GM12878 (cell line): Measurements from ENCODE around the gene ANKRD65. TPM values are rescaled to one million over a fixed set of nuclear protein-coding genes. Genes with fewer than 3 reads are reported as not detected.
A peak's percentile ranks its signal among the peaks of the same experiment; 100 is the strongest.

Experiments
- ATAC-seq: fragments of 200-7000 bp; cut with Tn5 transposase; 3 replicates; pipeline ENCODE4 v1.9.1; 2020; ENCODE audit warnings: mild to moderate bottlenecking, moderate library complexity
- BruUV-seq: library from RNA; stranded (reverse); fragments of 400-500 nt; replicated peaks from 2 replicates; lab custom pipeline; 2021; lab: Mats Ljungman, UMichigan
- CTCF ChIA-PET: fragments of 300-600 bp; sonication (Branson Sonifier 250); formaldehyde crosslinking; extraction: SDS; loops from one replicate; lab custom pipeline; 2021; ENCODE audit warnings: inconsistent platforms; lab: Yijun Ruan, JAX
- POLR2A ChIA-PET: fragments of 350-600 bp; formaldehyde crosslinking; extraction: SDS; loops from one replicate; lab custom pipeline; 2021; ENCODE audit warnings: inconsistent platforms; lab: Charles Lee
- RAD21 ChIA-PET: fragments of 300-600 bp; sonication (Branson Sonifier 250); formaldehyde crosslinking; loops from one replicate; lab custom pipeline; 2023; ENCODE audit warnings: antibody characterized with exemption; ENCODE audit not compliant: unreplicated experiment; lab: Charles Lee
- SMC1A ChIA-PET: fragments of 300-600 bp; sonication (Branson Sonifier 250); formaldehyde crosslinking; loops from one replicate; lab custom pipeline; 2023; ENCODE audit not compliant: unreplicated experiment, uncharacterized antibody; lab: Charles Lee
- DNase-seq: peaks from one replicate; pipeline ENCODE4 v3.0.0-alpha.2; 2011; ENCODE audit warnings: low read depth, low spot score
- FAIRE-seq: peaks from 3 replicates; lab custom pipeline; 2011; peaks lifted over from hg19 to GRCh38; lab: Jason Lieb, UNC
- H2AFZ ChIP-seq: 2 replicates; pipeline ENCODE4 v1.6.0; 2011; ENCODE audit warnings: low read depth, low read length, control low read depth; ENCODE audit not compliant: control insufficient read depth
- H3K27ac ChIP-seq: 2 replicates; pipeline ENCODE4 v1.5.1; 2011; ENCODE audit warnings: control low read depth; ENCODE audit not compliant: control insufficient read depth, insufficient read depth
- H3K27me3 ChIP-seq, 2 experiments: replicated peaks in 1 of 2; 2 replicates each; pipeline versions ENCODE4 v1.6.0 to v1.6.1; 2011; ENCODE audit warnings: low read length in 1 of 2; ENCODE audit not compliant: control insufficient read depth in 2 of 2, insufficient read depth in 2 of 2
- H3K36me3 ChIP-seq, 2 experiments: 2 replicates each; pipeline ENCODE4 v1.5.1; 2011; ENCODE audit warnings: low read length in 1 of 2; ENCODE audit not compliant: control insufficient read depth in 2 of 2, insufficient read depth in 2 of 2
- H3K4me1 ChIP-seq: 2 replicates; pipeline ENCODE4 v1.6.1; 2011; ENCODE audit warnings: mild to moderate bottlenecking, low read length, moderate library complexity, mixed read lengths; ENCODE audit not compliant: control insufficient read depth, insufficient read depth
- H3K4me2 ChIP-seq: 2 replicates; pipeline ENCODE4 v1.6.0; 2011; ENCODE audit warnings: control low read depth; ENCODE audit not compliant: control insufficient read depth, insufficient read depth
- H3K4me3 ChIP-seq: fragments of 200-600 bp; sonication (generic); 2 replicates; pipeline ENCODE4 v1.5.1; 2016
- H3K79me2 ChIP-seq: 2 replicates; pipeline ENCODE4 v1.6.0; 2011; ENCODE audit warnings: low read length; ENCODE audit not compliant: control insufficient read depth, insufficient read depth
- H3K9ac ChIP-seq: 2 replicates; pipeline ENCODE4 v1.8.0; 2011; ENCODE audit warnings: low read length, control low read depth, mixed read lengths; ENCODE audit not compliant: control insufficient read depth, insufficient read depth
- H3K9me3 ChIP-seq: replicated peaks from 3 replicates; pipeline ENCODE4 v1.5.1; 2011; ENCODE audit warnings: mild to moderate bottlenecking, low read length; ENCODE audit not compliant: control insufficient read depth, insufficient read depth
- H4K20me1 ChIP-seq: 2 replicates; pipeline ENCODE4 v1.6.0; 2011; ENCODE audit not compliant: control insufficient read depth, insufficient read depth
- MYC ChIP-seq: IDR thresholded peaks from 2 replicates; pipeline ENCODE4 v1.6.1; 2011; ENCODE audit warnings: mild to moderate bottlenecking, low read length, moderate library complexity, inconsistent platforms; ENCODE audit not compliant: insufficient read depth, insufficient replicate concordance, insufficient read length, severe bottlenecking
- PAX5 ChIP-seq: IDR thresholded peaks from 2 replicates; pipeline ENCODE4 v1.6.1; 2011; ENCODE audit warnings: low read depth, low read length, borderline replicate concordance
- PML ChIP-seq: IDR thresholded peaks from 2 replicates; pipeline ENCODE4 v1.6.1; 2012; ENCODE audit warnings: low read length, inconsistent platforms
- POLR2A ChIP-seq: IDR thresholded peaks from 2 replicates; pipeline ENCODE4 v1.6.1; 2011; ENCODE audit warnings: low read depth, mild to moderate bottlenecking, low read length
- POLR2AphosphoS5 ChIP-seq: IDR thresholded peaks from 2 replicates; pipeline ENCODE4 v1.6.1; 2011; ENCODE audit warnings: mild to moderate bottlenecking, low read length, inconsistent platforms
- SRF ChIP-seq, 2 experiments: IDR thresholded peaks; 2 replicates each; pipeline ENCODE4 v1.6.1; 2011; ENCODE audit warnings: low read depth in 2 of 2, low read length in 2 of 2, mild to moderate bottlenecking in 1 of 2, moderate library complexity in 1 of 2
- WGBS: methylation state at CpG from one replicate; pipeline ENCODE4 v1.1.6; 2016; ENCODE audit warnings: low lambda C conversion rate; ENCODE audit not compliant: insufficient replicate concordance, insufficient coverage; ENCODE audit errors: missing lambda C conversion rate; 5-methylcytosine and 5-hydroxymethylcytosine counted together
- in situ Hi-C: fragments of 300-500 bp; cut with MboI; formaldehyde crosslinking; loops from 9 replicates; pipeline ENCODE4 v1.14.3; 2018; ENCODE audit warnings: mixed read lengths
- intact Hi-C: fragments of 100-400 bp; cut with micrococcal nuclease; formaldehyde crosslinking; loops from one replicate; pipeline ENCODE4 v1.14.2; 2022; ENCODE audit not compliant: unreplicated experiment
- polyA plus RNA-seq, 11 experiments: library from polyadenylated mRNA; depleted of rRNA in 4 of 11; unstranded in 6 of 11; stranded (reverse) in 5 of 11; fragments of >200 nt; fragmentation: Nextera tagmentation in 4 of 11; fragmentation: Illumina TruSeq in 1 of 11; extraction: Ambion mirVana in 4 of 11; extraction: Trizol in 1 of 11; gene quantifications; 1 replicate in 1 of 11; 2 replicates in 10 of 11; pipeline versions ENCODE4 v1.2.1 to v1.2.3, GENCODE V29; 2011 to 2016; ENCODE audit warnings: inconsistent platforms in 2 of 11, missing spikeins in 2 of 11, low read depth in 1 of 11
- total RNA-seq, 4 experiments: library from RNA; depleted of rRNA in 3 of 4; stranded (reverse); fragments of >200 nt in 3 of 4; fragmentation: Illumina TruSeq in 1 of 4; extraction: Trizol in 1 of 4; gene quantifications; 2 replicates each; pipeline versions ENCODE4 v1.2.1 to v1.2.3, GENCODE V29; 2013 to 2021
- TF ChIP-seq, protein P1 (sequence below): fragments of 150-350 bp; IDR thresholded peaks from 2 replicates; pipeline ENCODE4 v1.6.1; 2016; ENCODE audit warnings: low read depth, low read length
- TF ChIP-seq, protein P2 (sequence below): fragments of 450-650 bp; IDR thresholded peaks from 2 replicates; pipeline ENCODE4 v1.6.1; 2017; ENCODE audit warnings: mild to moderate bottlenecking

Gene ANKRD65
- total and polyA plus RNA-seq, 10 of the 15 experiments (the other 5 are each of a cell fraction or from before 2014, with no cell fraction given) = 0.05 to 2.8 (median 0.37) TPM

GRCh38 chr1:1397839-1398523 is 23.1 kb downstream of the ANKRD65 start:
- FAIRE-seq (no peak), ATAC-seq (no peak), DNase-seq (no peak)
- ChIA-PET RAD21 (no interaction called here), SMC1A (interaction anchor here (1.0 to 1.4 kb wide), 2 partner anchors 11 to 107 kb away, joined by 3 read pairs; no protein-coding TSS in a partner anchor), CTCF (interaction anchor here (1.0 to 2.7 kb wide), 4 partner anchors 22 to 108 kb away, joined by 4 to 6 read pairs (median 4); no protein-coding TSS in a partner anchor), POLR2A (interaction anchor here (0.5 to 2.2 kb wide), 2 partner anchors 9 to 17 kb away, joined by 3 to 15 read pairs; partner anchors contain the start of gene MRPL20)
- Histone ChIP-seq H3K79me2 (peaks cover 58% of the 10 kb centered on the region), H2AFZ (no peak overlapping the region), H4K20me1 (no peaks in the 10 kb centered on the region; the same call in 1 of the 2 replicates), H3K4me3 (peak overlapping the region; percentile 91), H3K9me3 (no peaks in the 10 kb centered on the region), H3K9ac (peak overlapping the region; percentile 80), H3K27me3 (no peaks in the 10 kb centered on the region), H3K4me2 (peak overlapping the region; percentile 58), H3K27ac (peak overlapping the region; percentile 84), H3K36me3 (peaks cover 28 to 35% of the 10 kb centered on the region in 2 experiments), H3K4me1 (peaks cover 26% of the 10 kb centered on the region)
- in situ Hi-C loops = no loop called here
- intact Hi-C loops = loop anchor here (2.0 kb wide), 2 partner anchors 43 to 49 kb away; partner anchors contain the start of gene DVL1
- WGBS = 37% methylated on average over 19 of the region's 19 CpGs
- TSS peak; percentile 68 for BruUV-seq
- TF ChIP-seq POLR2AphosphoS5 (peak; percentile 42; the same call in 1 of the 2 replicates), SRF (IDR thresholded peaks at IDR 0.05; ENCODE audit: low read depth in 2 of 2, low read length in 2 of 2) (peak; percentile 60 to 79; a peak in 2 of 4 replicates), PML (no peak), PAX5 (no peak), POLR2A (peak; percentile 24; the same call in 1 of the 2 replicates), MYC (no peak)
- TF ChIP-seq, protein P1, sequence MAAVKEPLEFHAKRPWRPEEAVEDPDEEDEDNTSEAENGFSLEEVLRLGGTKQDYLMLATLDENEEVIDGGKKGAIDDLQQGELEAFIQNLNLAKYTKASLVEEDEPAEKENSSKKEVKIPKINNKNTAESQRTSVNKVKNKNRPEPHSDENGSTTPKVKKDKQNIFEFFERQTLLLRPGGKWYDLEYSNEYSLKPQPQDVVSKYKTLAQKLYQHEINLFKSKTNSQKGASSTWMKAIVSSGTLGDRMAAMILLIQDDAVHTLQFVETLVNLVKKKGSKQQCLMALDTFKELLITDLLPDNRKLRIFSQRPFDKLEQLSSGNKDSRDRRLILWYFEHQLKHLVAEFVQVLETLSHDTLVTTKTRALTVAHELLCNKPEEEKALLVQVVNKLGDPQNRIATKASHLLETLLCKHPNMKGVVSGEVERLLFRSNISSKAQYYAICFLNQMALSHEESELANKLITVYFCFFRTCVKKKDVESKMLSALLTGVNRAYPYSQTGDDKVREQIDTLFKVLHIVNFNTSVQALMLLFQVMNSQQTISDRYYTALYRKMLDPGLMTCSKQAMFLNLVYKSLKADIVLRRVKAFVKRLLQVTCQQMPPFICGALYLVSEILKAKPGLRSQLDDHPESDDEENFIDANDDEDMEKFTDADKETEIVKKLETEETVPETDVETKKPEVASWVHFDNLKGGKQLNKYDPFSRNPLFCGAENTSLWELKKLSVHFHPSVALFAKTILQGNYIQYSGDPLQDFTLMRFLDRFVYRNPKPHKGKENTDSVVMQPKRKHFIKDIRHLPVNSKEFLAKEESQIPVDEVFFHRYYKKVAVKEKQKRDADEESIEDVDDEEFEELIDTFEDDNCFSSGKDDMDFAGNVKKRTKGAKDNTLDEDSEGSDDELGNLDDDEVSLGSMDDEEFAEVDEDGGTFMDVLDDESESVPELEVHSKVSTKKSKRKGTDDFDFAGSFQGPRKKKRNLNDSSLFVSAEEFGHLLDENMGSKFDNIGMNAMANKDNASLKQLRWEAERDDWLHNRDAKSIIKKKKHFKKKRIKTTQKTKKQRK = no peak
- TF ChIP-seq, protein P2, sequence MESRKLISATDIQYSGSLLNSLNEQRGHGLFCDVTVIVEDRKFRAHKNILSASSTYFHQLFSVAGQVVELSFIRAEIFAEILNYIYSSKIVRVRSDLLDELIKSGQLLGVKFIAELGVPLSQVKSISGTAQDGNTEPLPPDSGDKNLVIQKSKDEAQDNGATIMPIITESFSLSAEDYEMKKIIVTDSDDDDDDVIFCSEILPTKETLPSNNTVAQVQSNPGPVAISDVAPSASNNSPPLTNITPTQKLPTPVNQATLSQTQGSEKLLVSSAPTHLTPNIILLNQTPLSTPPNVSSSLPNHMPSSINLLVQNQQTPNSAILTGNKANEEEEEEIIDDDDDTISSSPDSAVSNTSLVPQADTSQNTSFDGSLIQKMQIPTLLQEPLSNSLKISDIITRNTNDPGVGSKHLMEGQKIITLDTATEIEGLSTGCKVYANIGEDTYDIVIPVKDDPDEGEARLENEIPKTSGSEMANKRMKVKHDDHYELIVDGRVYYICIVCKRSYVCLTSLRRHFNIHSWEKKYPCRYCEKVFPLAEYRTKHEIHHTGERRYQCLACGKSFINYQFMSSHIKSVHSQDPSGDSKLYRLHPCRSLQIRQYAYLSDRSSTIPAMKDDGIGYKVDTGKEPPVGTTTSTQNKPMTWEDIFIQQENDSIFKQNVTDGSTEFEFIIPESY = peak; percentile 91
